Motor neuron (in vitro differentiated cells): ENCODE measurements around the gene MRPL34. TPM values are rescaled to one million over a fixed set of nuclear protein-coding genes. Genes with fewer than 3 reads are reported as not detected.

ENCODE experiments used
- ATAC-seq, 8 experiments: fragments of 200-7000 bp; cut with Tn5 transposase; replicated peaks in 6 of 8; 2 replicates each; pipeline ENCODE4 v1.8.0; 2021; ENCODE audit warnings: mild to moderate bottlenecking in 8 of 8, moderate library complexity in 8 of 8
- H3K27ac ChIP-seq, 2 donors: fragments of 250-450 bp; sonication (Bioruptor Pico); 2 replicates each; pipeline ENCODE4 v1.9.0; 2021; ENCODE audit warnings: antibody characterized with exemption in 2 of 2, mild to moderate bottlenecking in 2 of 2, moderate library complexity in 1 of 2
- H3K4me1 ChIP-seq, 2 donors: fragments of 250-450 bp; sonication (Bioruptor Pico); replicated peaks in 1 of 2; 2 replicates each; pipeline ENCODE4 v1.6.1; 2021; ENCODE audit warnings: antibody characterized with exemption in 2 of 2, mild to moderate bottlenecking in 2 of 2, moderate library complexity in 1 of 2
- H3K4me3 ChIP-seq, 5 donors: fragments of 250-450 bp; sonication (Bioruptor Pico); 2 replicates each; pipeline ENCODE4 v1.9.0; 2021; ENCODE audit warnings: antibody characterized with exemption in 5 of 5, mild to moderate bottlenecking in 5 of 5, moderate library complexity in 4 of 5
- WGBS, 10 experiments: fragments of 450-650 bp; shearing (Covaris generic); methylation state at CpG; one replicate each; pipeline ENCODE4 v1.0.0; 2022; 5-methylcytosine and 5-hydroxymethylcytosine counted together
- in situ Hi-C, 9 experiments: fragments of 400-800 bp; cut with MboI; loops; one replicate each; pipeline ENCODE4 v1.15.0; 2021; ENCODE audit warnings: low sequenced_read_pairs in 9 of 9, low pct_unique_long_range_greater_than_20kb in 2 of 9; ENCODE audit not compliant: unreplicated experiment in 9 of 9
- total RNA-seq, 8 experiments: library from RNA; unstranded; fragments of 300-600 nt; gene quantifications; 2 replicates each; pipeline versions ENCODE4 v1.2.3 to v1.2.4, GENCODE V29; 2022

Gene MRPL34
- total RNA-seq = 10 to 100 TPM; 31.8 to 72.9 (median 50.1) TPM

- peak within 1 kb of the TSS; percentile 73 to 77 for H3K27ac ChIP-seq
- H3K4me1 ChIP-seq = peaks cover 8 to 10% of the 10 kb centered on the region in 2 donors
- in situ Hi-C loops = no loop called here
- ATAC-seq = peak; percentile 35 to 74 (median 72)
- WGBS, 10 experiments = 0% methylated on average over 2 to 11 of the region's 55 CpGs; no CpG with 5 or more reads in 6 of the 10 experiments
- H3K4me3 ChIP-seq = peak within 1 kb of the TSS; percentile 55 to 82 (median 74)
Observed at GRCh38 chr19:17305517-17306284, at the start of gene MRPL34. TSS of gene MRPL34 (plus strand) at chr19:17305872. CDS start at chr19:17305893, 21 bp downstream.

- Histone ChIP-seq H3K27ac (no peak overlapping the region), H3K4me3 (no peak overlapping the region), H3K4me1 (no peaks in the 10 kb centered on the region)
- in situ Hi-C loops = no loop called here
- ATAC-seq = no peak
- 0 to 83% (median 55%) methylated on average over 1 to 2 of the region's 3 CpGs; no CpG with 5 or more reads in 4 of the 10 experiments for WGBS, 10 experiments
Observed at GRCh38 chr19:17256130-17256529, 49.5 kb upstream of the MRPL34 start.

DNA sequence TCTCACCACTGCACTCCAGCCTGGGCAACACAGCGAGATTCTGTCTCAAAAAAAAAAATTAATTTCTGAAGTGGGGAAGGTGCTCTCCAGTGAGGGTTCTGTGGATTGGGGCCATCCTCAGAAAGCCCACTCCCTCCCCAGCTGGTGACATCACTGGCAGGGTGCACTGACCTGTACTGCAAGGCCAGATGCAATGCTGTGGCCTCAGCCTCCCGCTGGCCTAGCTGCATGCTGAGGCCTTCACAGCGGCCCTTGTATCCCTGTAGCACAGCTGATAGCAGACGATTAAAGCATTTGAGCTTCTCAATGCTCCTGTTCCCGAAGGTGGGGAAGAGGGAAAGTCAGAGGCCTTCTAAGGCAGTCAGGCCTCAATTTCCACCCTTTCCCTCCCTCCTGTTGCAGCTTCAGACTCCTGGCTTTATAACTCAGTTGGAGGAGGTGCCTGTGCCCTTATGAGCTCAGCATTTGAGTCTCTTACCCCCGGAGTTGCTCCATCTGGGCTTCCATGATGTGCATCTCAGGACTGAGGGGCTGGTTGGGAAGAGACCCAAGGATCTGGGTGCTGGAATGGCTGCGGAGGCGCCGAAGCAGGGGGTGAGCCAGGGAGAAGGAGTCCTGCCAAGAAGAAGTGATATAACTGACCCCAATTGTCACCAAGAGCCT, 46.4 kb upstream of the MRPL34 start:
- in situ Hi-C loops = no loop called here
- 43 to 90% (median 83%) methylated on average over 2 to 4 of the region's 9 CpGs; no CpG with 5 or more reads in 2 of the 10 experiments for WGBS, 10 experiments
- ATAC-seq = no peak

GRCh38 chr19:17259934-17260333, 45.7 kb upstream of the MRPL34 start:
- Histone ChIP-seq H3K4me3 (no peak overlapping the region), H3K27ac (no peak overlapping the region), H3K4me1 (no peaks in the 10 kb centered on the region)
- 20 to 56% methylated on average over 1 of the region's 1 CpG; no CpG with 5 or more reads in 8 of the 10 experiments for WGBS, 10 experiments
- in situ Hi-C loops = no loop called here
- ATAC-seq = no peak

More for the DNA sequence above, 46.4 kb upstream of the MRPL34 start:
- Histone ChIP-seq H3K4me3 (no peak overlapping the region), H3K4me1 (no peaks in the 10 kb centered on the region), H3K27ac (no peak overlapping the region)

DNA sequence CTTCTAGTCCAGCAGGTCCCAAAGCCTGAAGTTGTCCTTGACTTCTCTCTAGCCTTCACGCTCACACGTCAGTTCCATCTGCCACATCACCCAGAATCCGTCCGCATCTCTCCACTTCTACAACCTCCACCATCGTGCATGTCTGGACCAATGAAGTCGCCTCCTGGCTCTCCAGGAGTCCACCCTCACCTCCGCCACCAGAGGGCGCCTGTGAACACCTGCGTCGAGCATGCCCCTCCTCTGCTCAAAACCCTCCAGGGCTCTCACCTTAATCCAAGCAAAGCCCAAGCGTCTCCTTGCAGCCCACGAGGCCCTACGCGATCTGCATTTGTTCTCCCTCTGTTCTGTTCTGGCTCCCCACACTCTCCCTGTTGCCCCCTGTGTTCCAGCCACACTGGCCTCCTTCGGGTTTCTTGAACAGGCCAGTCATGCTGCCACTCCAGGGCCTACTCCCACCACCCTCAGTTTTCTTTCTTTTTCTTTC, 44.8 kb upstream of the MRPL34 start:
- H3K27ac ChIP-seq = no peak overlapping the region
- in situ Hi-C loops = no loop called here
- no peak overlapping the region for H3K4me3 ChIP-seq
- WGBS, 10 experiments = 0 to 43% (median 17%) methylated on average over 1 to 14 of the region's 15 CpGs; no CpG with 5 or more reads in 1 of the 10 experiments
- H3K4me1 ChIP-seq = no peaks in the 10 kb centered on the region
- peak in 7 of 8 experiments; percentile 40 to 100 (median 98) for ATAC-seq

DNA sequence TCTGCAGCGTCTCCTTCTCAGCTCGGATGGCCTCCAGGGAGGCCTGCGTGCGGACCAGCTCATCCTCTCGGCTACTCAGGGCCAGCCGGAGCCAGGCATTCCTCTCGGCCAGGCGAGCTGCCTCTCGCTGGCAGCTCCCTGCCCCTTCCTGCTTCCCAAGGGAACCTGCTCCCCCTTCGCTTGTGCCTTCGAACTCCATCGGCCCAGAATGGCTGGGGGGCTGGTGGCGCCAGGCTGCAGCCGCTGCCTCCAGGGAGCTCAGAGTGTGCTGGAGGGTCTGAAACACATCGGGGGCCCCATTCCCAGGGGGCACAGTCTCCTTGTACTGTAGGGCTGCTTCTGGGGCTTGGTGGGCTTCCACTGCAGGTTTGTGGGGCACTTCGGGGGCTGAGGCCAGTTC, 43.1 kb upstream of the MRPL34 start:
- WGBS, 10 experiments = 20 to 77% (median 72%) methylated on average over 1 to 9 of the region's 16 CpGs; no CpG with 5 or more reads in 6 of the 10 experiments
- ATAC-seq = no peak
- in situ Hi-C loops = no loop called here
- H3K4me1 ChIP-seq = peaks cover 4% of the 10 kb centered on the region in 2 donors
- no peak overlapping the region for H3K27ac ChIP-seq
- no peak overlapping the region for H3K4me3 ChIP-seq

GRCh38 chr19:17263712-17264640, 41.7 kb upstream of the MRPL34 start:
- Histone ChIP-seq H3K4me1 (peaks cover 4% of the 10 kb centered on the region in 2 donors), H3K27ac (no peak overlapping the region), H3K4me3 (no peak overlapping the region)
- no peak for ATAC-seq
- WGBS, 10 experiments = 71 to 98% (median 86%) methylated on average over 1 to 12 of the region's 23 CpGs; no CpG with 5 or more reads in 2 of the 10 experiments
- in situ Hi-C loops = no loop called here

- no peak for ATAC-seq
- WGBS, 10 experiments = 20 to 60% (median 32%) methylated on average over 1 to 5 of the region's 5 CpGs; no CpG with 5 or more reads in 4 of the 10 experiments
- H3K4me1 ChIP-seq = peaks cover 4% of the 10 kb centered on the region in 2 donors
- no peak within 1 kb of the TSS for H3K27ac ChIP-seq
- in situ Hi-C loops = no loop called here
- no peak within 1 kb of the TSS for H3K4me3 ChIP-seq
Observed at GRCh38 chr19:17264641-17264979, 41.1 kb upstream of the MRPL34 start, which contains the start of gene USHBP1. TSS of gene USHBP1 (minus strand) at chr19:17264745. CDS start at chr19:17264299, 446 bp downstream.

DNA sequence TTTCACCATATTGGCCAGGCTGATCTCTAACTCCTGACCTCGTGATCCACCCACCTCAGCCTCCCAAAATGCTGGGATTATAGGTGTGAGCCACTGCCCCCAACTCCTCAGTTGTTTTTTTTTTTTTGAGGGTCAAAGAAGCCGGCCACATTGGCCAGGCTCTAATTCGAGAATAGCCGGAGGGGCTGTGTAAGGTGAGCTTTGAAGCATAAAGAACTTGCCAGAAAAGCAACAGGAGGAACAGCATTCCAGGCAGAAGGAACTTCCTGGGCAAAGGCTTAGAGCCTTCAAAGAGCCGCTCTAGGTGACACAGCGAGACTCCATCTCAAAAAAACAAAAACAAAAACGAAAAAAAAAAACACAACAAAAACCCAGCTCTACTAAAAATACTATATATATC, 39.6 kb upstream of the MRPL34 start:
- no peak overlapping the region for H3K27ac ChIP-seq
- 68 to 100% (median 91%) methylated on average over 2 to 7 of the region's 7 CpGs; no CpG with 5 or more reads in 1 of the 10 experiments for WGBS, 10 experiments
- peaks cover 4% of the 10 kb centered on the region in 2 donors for H3K4me1 ChIP-seq
- in situ Hi-C loops = no loop called here
- no peak for ATAC-seq
- no peak overlapping the region for H3K4me3 ChIP-seq

- Histone ChIP-seq H3K4me3 (no peak overlapping the region), H3K27ac (peak overlapping the region in 1 of 2 donors; percentile 5), H3K4me1 (peaks cover 4% of the 10 kb centered on the region in 2 donors)
- no peak for ATAC-seq
- in situ Hi-C loops = no loop called here
- 72 to 100% (median 88%) methylated on average over 4 to 12 of the region's 12 CpGs for WGBS, 10 experiments
Observed at GRCh38 chr19:17266589-17266974, 39.1 kb upstream of the MRPL34 start.

GRCh38 chr19:17266975-17267788, 38.5 kb upstream of the MRPL34 start, which contains the start of gene BABAM1:
TSS of gene BABAM1 (plus strand) at chr19:17267443. CDS start at chr19:17268807, 1,364 bp downstream.
- in situ Hi-C loops = no loop called here
- 0 to 20% (median 0%) methylated on average over 1 to 16 of the region's 27 CpGs; no CpG with 5 or more reads in 1 of the 10 experiments for WGBS, 10 experiments
- Histone ChIP-seq H3K4me3 (peak within 1 kb of the TSS; percentile 58 to 88 (median 79)), H3K4me1 (peaks cover 4% of the 10 kb centered on the region in 2 donors), H3K27ac (peak within 1 kb of the TSS; percentile 70 to 90)
- peak; percentile 93 to 97 (median 95) for ATAC-seq

DNA sequence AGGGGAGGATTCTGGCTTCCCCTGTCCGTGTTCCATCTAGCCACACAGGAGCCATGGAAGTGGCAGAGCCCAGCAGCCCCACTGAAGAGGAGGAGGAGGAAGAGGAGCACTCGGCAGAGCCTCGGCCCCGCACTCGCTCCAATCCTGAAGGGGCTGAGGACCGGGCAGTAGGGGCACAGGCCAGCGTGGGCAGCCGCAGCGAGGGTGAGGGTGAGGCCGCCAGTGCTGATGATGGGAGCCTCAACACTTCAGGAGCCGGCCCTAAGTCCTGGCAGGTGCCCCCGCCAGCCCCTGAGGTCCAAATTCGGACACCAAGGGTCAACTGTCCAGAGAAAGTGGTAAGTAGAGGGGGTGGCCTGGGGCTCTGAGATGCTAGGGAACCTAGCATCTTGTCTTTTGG, 36.9 kb upstream of the MRPL34 start:
- no peak for ATAC-seq
- Histone ChIP-seq H3K4me3 (no peak overlapping the region), H3K4me1 (peaks cover 4% of the 10 kb centered on the region in 2 donors), H3K27ac (no peak overlapping the region)
- 67 to 100% (median 91%) methylated on average over 1 to 4 of the region's 13 CpGs; no CpG with 5 or more reads in 4 of the 10 experiments for WGBS, 10 experiments
- in situ Hi-C loops = no loop called here
